ENCODE data around the gene CHRNB4. TPM values are rescaled to one million over a fixed set of nuclear protein-coding genes. Genes with fewer than 3 reads are reported as not detected.

Gene CHRNB4
- total and polyA plus RNA-seq, 2 donors (not counting 1 experiment from before 2014, with no cell fraction given), result not detected

- Histone ChIP-seq H3K36me3 (ENCODE audit: control insufficient read depth, insufficient read depth, low read length) (no peaks in the 10 kb centered on the region), H3K4me1 (ENCODE audit: control insufficient read depth, extremely low read depth, insufficient read depth, low read length) (no peaks in the 10 kb centered on the region), H3K4me2 (ENCODE audit: extremely low read depth, insufficient read depth, low read length) (no peak overlapping the region), H3K4me3 (replicated peaks in 1 of 4; ENCODE audit: control extremely low read depth in 1 of 4, insufficient read depth in 1 of 4, low read depth in 3 of 4, low read length in 4 of 4) (no peak overlapping the region), H3K27me3 (ENCODE audit: control insufficient read depth, insufficient read depth, low read length) (peaks cover 6% of the 10 kb centered on the region), H2AFZ (ENCODE audit: low read length) (no peak overlapping the region), H3K27ac (ENCODE audit: insufficient read depth, low read length) (no peak overlapping the region), H3K9me3 (ENCODE audit: control insufficient read depth, insufficient read depth, low read depth, low read length) (no peaks in the 10 kb centered on the region), H3K79me2 (ENCODE audit: control insufficient read depth, insufficient read depth, low read length) (no peaks in the 10 kb centered on the region), H3K9ac (ENCODE audit: insufficient read depth, low read length) (no peak overlapping the region), H4K20me1 (ENCODE audit: control insufficient read depth, extremely low read depth, insufficient read depth, low read length) (no peaks in the 10 kb centered on the region)
- no peak for TF ChIP-seq EZH2 (IDR thresholded peaks at IDR 0.05; ENCODE audit: low read length, missing control alignments)
- TF ChIP-seq CTCF (conservative IDR thresholded peaks at IDR 0.05 in 1 of 2, IDR thresholded peaks at IDR 0.05 in 1 of 2; ENCODE audit: low read depth in 1 of 2, low read length in 2 of 2), result no peak
- DNase-seq (ENCODE audit: low read depth in 2 of 2), result no peak
Measured at GRCh38 chr15:78682693-78683410, 41.8 kb upstream of the CHRNB4 start.

GRCh38 chr15:78682004-78682651 lies 41.1 kb upstream of the CHRNB4 start:
- H3K27ac ChIP-seq (ENCODE audit: insufficient read depth, low read length), result no peak overlapping the region
- H4K20me1 ChIP-seq (ENCODE audit: control insufficient read depth, extremely low read depth, insufficient read depth, low read length), result no peaks in the 10 kb centered on the region
- no peaks in the 10 kb centered on the region for H3K9me3 ChIP-seq (ENCODE audit: control insufficient read depth, insufficient read depth, low read depth, low read length)
- H2AFZ ChIP-seq (ENCODE audit: low read length), result no peak overlapping the region
- no peaks in the 10 kb centered on the region for H3K79me2 ChIP-seq (ENCODE audit: control insufficient read depth, insufficient read depth, low read length)
- H3K4me3 ChIP-seq (replicated peaks in 1 of 4; ENCODE audit: control extremely low read depth in 1 of 4, insufficient read depth in 1 of 4, low read depth in 3 of 4, low read length in 4 of 4), result no peak overlapping the region
- no peak for TF ChIP-seq CTCF (conservative IDR thresholded peaks at IDR 0.05 in 1 of 2, IDR thresholded peaks at IDR 0.05 in 1 of 2; ENCODE audit: low read depth in 1 of 2, low read length in 2 of 2)
- TF ChIP-seq EZH2 (IDR thresholded peaks at IDR 0.05; ENCODE audit: low read length, missing control alignments), result no peak
- peaks cover 6% of the 10 kb centered on the region for H3K27me3 ChIP-seq (ENCODE audit: control insufficient read depth, insufficient read depth, low read length)
- no peaks in the 10 kb centered on the region for H3K4me1 ChIP-seq (ENCODE audit: control insufficient read depth, extremely low read depth, insufficient read depth, low read length)
- H3K9ac ChIP-seq (ENCODE audit: insufficient read depth, low read length), result no peak overlapping the region
- no peak overlapping the region for H3K4me2 ChIP-seq (ENCODE audit: extremely low read depth, insufficient read depth, low read length)
- DNase-seq (ENCODE audit: low read depth in 2 of 2), result no peak
- H3K36me3 ChIP-seq (ENCODE audit: control insufficient read depth, insufficient read depth, low read length), result no peaks in the 10 kb centered on the region

- Histone ChIP-seq H3K9me3 (ENCODE audit: control insufficient read depth, insufficient read depth, low read depth, low read length) (no peaks in the 10 kb centered on the region), H3K27me3 (ENCODE audit: control insufficient read depth, insufficient read depth, low read length) (peaks cover 6% of the 10 kb centered on the region), H2AFZ (ENCODE audit: low read length) (no peak overlapping the region), H3K27ac (ENCODE audit: insufficient read depth, low read length) (no peak overlapping the region), H3K79me2 (ENCODE audit: control insufficient read depth, insufficient read depth, low read length) (no peaks in the 10 kb centered on the region), H3K4me2 (ENCODE audit: extremely low read depth, insufficient read depth, low read length) (no peak overlapping the region), H4K20me1 (ENCODE audit: control insufficient read depth, extremely low read depth, insufficient read depth, low read length) (no peaks in the 10 kb centered on the region), H3K4me1 (ENCODE audit: control insufficient read depth, extremely low read depth, insufficient read depth, low read length) (no peaks in the 10 kb centered on the region), H3K4me3 (replicated peaks in 1 of 4; ENCODE audit: control extremely low read depth in 1 of 4, insufficient read depth in 1 of 4, low read depth in 3 of 4, low read length in 4 of 4) (no peak overlapping the region), H3K36me3 (ENCODE audit: control insufficient read depth, insufficient read depth, low read length) (no peaks in the 10 kb centered on the region), H3K9ac (ENCODE audit: insufficient read depth, low read length) (no peak overlapping the region)
- DNase-seq (ENCODE audit: low read depth in 2 of 2), result no peak
- TF ChIP-seq CTCF (conservative IDR thresholded peaks at IDR 0.05 in 1 of 2, IDR thresholded peaks at IDR 0.05 in 1 of 2; ENCODE audit: low read depth in 1 of 2, low read length in 2 of 2), result no peak
- no peak for TF ChIP-seq EZH2 (IDR thresholded peaks at IDR 0.05; ENCODE audit: low read length, missing control alignments)
Measured at GRCh38 chr15:78681281-78682003, 40.4 kb upstream of the CHRNB4 start.

Measured in fibroblast of lung (primary cell).